ENCODE results near the gene MSRB2.

MSRB2 gene

GRCh38 chr10:23157691-23158369 is 62.5 kb downstream of the MSRB2 start:
- TF ChIP-seq POLR2AphosphoS5 (IDR thresholded peaks at IDR 0.05; ENCODE audit: low read depth, low read length) (no peak), FOXP2 (optimal IDR thresholded peaks at IDR 0.05; ENCODE audit: borderline replicate concordance, extremely low read depth, extremely low read length, insufficient read depth) (no peak), SIN3A (IDR thresholded peaks at IDR 0.05; ENCODE audit: borderline replicate concordance, insufficient read depth, low read length) (no peak), TAF1 (IDR thresholded peaks at IDR 0.05; ENCODE audit: borderline replicate concordance, insufficient read depth, low read length) (no peak)
- TF ChIP-seq, protein P1, sequence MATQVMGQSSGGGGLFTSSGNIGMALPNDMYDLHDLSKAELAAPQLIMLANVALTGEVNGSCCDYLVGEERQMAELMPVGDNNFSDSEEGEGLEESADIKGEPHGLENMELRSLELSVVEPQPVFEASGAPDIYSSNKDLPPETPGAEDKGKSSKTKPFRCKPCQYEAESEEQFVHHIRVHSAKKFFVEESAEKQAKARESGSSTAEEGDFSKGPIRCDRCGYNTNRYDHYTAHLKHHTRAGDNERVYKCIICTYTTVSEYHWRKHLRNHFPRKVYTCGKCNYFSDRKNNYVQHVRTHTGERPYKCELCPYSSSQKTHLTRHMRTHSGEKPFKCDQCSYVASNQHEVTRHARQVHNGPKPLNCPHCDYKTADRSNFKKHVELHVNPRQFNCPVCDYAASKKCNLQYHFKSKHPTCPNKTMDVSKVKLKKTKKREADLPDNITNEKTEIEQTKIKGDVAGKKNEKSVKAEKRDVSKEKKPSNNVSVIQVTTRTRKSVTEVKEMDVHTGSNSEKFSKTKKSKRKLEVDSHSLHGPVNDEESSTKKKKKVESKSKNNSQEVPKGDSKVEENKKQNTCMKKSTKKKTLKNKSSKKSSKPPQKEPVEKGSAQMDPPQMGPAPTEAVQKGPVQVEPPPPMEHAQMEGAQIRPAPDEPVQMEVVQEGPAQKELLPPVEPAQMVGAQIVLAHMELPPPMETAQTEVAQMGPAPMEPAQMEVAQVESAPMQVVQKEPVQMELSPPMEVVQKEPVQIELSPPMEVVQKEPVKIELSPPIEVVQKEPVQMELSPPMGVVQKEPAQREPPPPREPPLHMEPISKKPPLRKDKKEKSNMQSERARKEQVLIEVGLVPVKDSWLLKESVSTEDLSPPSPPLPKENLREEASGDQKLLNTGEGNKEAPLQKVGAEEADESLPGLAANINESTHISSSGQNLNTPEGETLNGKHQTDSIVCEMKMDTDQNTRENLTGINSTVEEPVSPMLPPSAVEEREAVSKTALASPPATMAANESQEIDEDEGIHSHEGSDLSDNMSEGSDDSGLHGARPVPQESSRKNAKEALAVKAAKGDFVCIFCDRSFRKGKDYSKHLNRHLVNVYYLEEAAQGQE (IDR thresholded peaks at IDR 0.05; ENCODE audit: insufficient read depth in 1 of 2, low read depth in 2 of 2, low read length in 2 of 2), result no peak

DNA sequence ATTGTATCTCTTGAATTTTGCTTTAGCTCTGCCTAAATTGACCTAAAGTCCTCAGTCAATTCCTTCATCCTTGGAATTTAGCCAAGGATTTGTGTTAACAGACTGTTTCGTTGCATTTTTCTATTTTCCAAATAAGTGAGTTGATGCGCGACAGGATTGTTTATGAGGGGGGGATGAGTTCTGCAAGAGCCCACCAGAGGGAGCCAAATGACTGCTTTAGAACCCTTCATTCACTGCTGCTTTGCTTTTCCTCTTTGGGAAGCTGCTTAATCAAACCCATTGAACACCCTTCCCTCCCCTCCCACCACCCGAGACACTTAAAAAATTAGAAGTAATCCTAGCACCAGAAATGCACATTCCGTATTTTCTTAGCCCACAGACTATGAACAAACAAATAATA is 63.0 kb downstream of the MSRB2 start:
- TF ChIP-seq SIN3A (IDR thresholded peaks at IDR 0.05; ENCODE audit: borderline replicate concordance, insufficient read depth, low read length) (no peak), POLR2AphosphoS5 (IDR thresholded peaks at IDR 0.05; ENCODE audit: low read depth, low read length) (no peak), FOXP2 (optimal IDR thresholded peaks at IDR 0.05; ENCODE audit: borderline replicate concordance, extremely low read depth, extremely low read length, insufficient read depth) (no peak)

DNA sequence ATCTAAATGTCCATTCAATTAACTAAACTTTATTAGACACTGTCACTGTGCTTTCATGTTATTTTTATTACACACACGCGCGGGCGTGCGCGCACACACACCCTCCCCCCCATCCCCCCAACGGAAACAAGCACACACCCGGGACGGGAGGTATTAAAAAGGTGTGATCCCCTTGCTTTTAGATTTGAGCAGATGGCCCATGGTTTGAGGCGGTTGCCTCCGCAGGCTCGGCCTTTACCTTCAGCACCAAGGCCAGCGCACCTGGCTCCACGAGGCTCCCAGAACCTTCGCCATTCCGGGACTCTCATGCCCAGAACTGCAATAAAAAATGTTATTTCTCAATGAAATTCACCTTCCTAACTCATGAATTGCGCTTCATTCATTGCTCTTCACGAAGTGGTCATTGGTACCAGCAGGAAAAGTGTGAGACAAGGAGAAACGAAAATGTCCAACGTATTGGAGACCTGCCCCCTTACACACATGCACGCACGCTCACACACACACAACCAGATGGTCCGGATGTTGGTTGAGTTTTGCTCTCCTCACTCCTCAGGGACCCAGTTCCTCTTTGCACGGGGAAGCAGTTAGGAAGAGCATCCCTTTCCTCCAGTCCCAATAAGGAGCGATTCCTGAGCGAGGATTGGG is 76.0 kb downstream of the MSRB2 start:
- TF ChIP-seq, protein P1 (IDR thresholded peaks at IDR 0.05; ENCODE audit: insufficient read depth in 1 of 2, low read depth in 2 of 2, low read length in 2 of 2), result peak; percentile 88 to 96
- no peak for TF ChIP-seq SIN3A (IDR thresholded peaks at IDR 0.05; ENCODE audit: borderline replicate concordance, insufficient read depth, low read length)

All from PFSK-1 (cell line).